ENCODE results near the gene ZSCAN9.

Gene ZSCAN9

DNA sequence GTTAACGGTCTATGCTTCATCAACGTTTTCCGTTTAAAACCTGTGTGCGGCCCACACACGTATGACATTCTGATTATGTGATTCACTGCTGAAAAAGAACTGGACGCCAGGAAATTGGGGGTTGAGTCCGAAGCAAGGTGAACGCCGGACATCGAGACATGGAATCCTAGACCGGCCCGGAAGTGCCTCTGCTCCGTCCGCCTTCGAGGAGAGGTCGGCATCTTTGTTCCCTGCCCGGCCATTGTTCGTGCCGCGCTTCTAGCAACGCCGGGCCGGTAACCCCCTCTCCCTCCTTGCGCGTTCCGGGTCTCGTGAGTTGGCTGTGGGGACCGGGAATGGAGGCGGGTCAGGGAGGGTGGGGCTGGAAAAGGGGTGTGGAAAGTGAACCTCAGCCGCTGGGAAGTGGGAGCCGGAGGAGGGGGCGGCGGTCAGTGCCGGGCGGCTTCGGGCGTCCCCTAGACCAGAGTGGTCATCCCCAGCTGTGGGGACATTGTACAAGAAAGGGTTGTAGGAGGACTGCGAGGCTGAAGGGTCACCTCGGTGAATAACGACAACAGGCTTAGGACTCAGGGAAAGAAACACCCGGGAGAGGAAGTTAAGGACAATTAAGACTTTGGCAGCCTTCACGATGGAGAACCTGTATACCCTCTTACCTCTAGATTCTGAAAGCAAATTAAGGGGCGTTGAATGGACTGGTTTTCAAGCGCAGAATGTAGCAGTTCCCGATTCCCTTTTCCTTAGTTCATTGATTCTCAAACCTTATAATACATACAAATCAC is at the start of gene ZSCAN9:
Gene ZSCAN9 (plus strand): TSS at position 220 of the 779 bp plus-strand sequence. CDS start 1,810 bp downstream, outside the sequence.
- H3K9me2 ChIP-seq (replicated peaks; ENCODE audit: insufficient read depth, low read length), result no peaks in the 10 kb centered on the region
- H3K27me3 ChIP-seq (ENCODE audit: low read length), result no peaks in the 10 kb centered on the region
- no peak for TF ChIP-seq EZH2phosphoT487 (conservative IDR thresholded peaks at IDR 0.05; ENCODE audit: low read length)
- TF ChIP-seq, protein P1, sequence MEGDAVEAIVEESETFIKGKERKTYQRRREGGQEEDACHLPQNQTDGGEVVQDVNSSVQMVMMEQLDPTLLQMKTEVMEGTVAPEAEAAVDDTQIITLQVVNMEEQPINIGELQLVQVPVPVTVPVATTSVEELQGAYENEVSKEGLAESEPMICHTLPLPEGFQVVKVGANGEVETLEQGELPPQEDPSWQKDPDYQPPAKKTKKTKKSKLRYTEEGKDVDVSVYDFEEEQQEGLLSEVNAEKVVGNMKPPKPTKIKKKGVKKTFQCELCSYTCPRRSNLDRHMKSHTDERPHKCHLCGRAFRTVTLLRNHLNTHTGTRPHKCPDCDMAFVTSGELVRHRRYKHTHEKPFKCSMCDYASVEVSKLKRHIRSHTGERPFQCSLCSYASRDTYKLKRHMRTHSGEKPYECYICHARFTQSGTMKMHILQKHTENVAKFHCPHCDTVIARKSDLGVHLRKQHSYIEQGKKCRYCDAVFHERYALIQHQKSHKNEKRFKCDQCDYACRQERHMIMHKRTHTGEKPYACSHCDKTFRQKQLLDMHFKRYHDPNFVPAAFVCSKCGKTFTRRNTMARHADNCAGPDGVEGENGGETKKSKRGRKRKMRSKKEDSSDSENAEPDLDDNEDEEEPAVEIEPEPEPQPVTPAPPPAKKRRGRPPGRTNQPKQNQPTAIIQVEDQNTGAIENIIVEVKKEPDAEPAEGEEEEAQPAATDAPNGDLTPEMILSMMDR (IDR thresholded peaks at IDR 0.05; ENCODE audit: insufficient read depth, low read length, poor library complexity, severe bottlenecking), result no peak
- no peaks in the 10 kb centered on the region for H4K20me1 ChIP-seq (ENCODE audit: low read depth, low read length)
- peaks cover 8% of the 10 kb centered on the region; the same call in 1 of the 2 replicates for H3F3A ChIP-seq (ENCODE audit: insufficient read depth)
- H3K4me3 ChIP-seq (ENCODE audit: insufficient read depth, low read length, poor library complexity, severe bottlenecking), result peak within 1 kb of the TSS; percentile 79
- no peaks in the 10 kb centered on the region for H3K9me3 ChIP-seq (ENCODE audit: insufficient read depth, low read length)
- peaks cover 4% of the 10 kb centered on the region for H3K36me3 ChIP-seq (ENCODE audit: low read length)
- peak within 1 kb of the TSS; percentile 72 for H3K4me2 ChIP-seq (ENCODE audit: low read depth, low read length, poor library complexity, severe bottlenecking)
- H3K9ac ChIP-seq (ENCODE audit: low read length), result peak within 1 kb of the TSS; percentile 70
- H2AFZ ChIP-seq (ENCODE audit: low read depth, low read length, severe bottlenecking), result peak within 1 kb of the TSS; percentile 93
- H3K27ac ChIP-seq (ENCODE audit: low read depth, low read length), result no peak within 1 kb of the TSS
- peaks cover 10% of the 10 kb centered on the region for H3K79me2 ChIP-seq (ENCODE audit: insufficient read depth, low read length)

GRCh38 chr6:28176373-28176772 is 48.7 kb upstream of the ZSCAN9 start:
- H3K9me3 ChIP-seq (ENCODE audit: insufficient read depth, low read length), result no peaks in the 10 kb centered on the region
- no peak for TF ChIP-seq EZH2phosphoT487 (conservative IDR thresholded peaks at IDR 0.05; ENCODE audit: low read length)
- TF ChIP-seq, protein P1 (IDR thresholded peaks at IDR 0.05; ENCODE audit: insufficient read depth, low read length, poor library complexity, severe bottlenecking), result no peak
- no peak overlapping the region for H3K4me3 ChIP-seq (ENCODE audit: insufficient read depth, low read length, poor library complexity, severe bottlenecking)
- no peaks in the 10 kb centered on the region for H3F3A ChIP-seq (ENCODE audit: insufficient read depth)
- no peaks in the 10 kb centered on the region for H3K27me3 ChIP-seq (ENCODE audit: low read length)
- H2AFZ ChIP-seq (ENCODE audit: low read depth, low read length, severe bottlenecking), result no peak overlapping the region
- no peaks in the 10 kb centered on the region for H3K79me2 ChIP-seq (ENCODE audit: insufficient read depth, low read length)
- H3K36me3 ChIP-seq (ENCODE audit: low read length), result no peaks in the 10 kb centered on the region
- no peak overlapping the region for H3K9ac ChIP-seq (ENCODE audit: low read length)
- H3K4me2 ChIP-seq (ENCODE audit: low read depth, low read length, poor library complexity, severe bottlenecking), result no peak overlapping the region
- H4K20me1 ChIP-seq (ENCODE audit: low read depth, low read length), result no peaks in the 10 kb centered on the region
- no peaks in the 10 kb centered on the region for H3K9me2 ChIP-seq (replicated peaks; ENCODE audit: insufficient read depth, low read length)
- H3K27ac ChIP-seq (ENCODE audit: low read depth, low read length), result no peak overlapping the region

- Histone ChIP-seq H3K4me3 (ENCODE audit: insufficient read depth, low read length, poor library complexity, severe bottlenecking) (no peak overlapping the region), H3F3A (ENCODE audit: insufficient read depth) (no peaks in the 10 kb centered on the region), H3K27me3 (ENCODE audit: low read length) (no peaks in the 10 kb centered on the region), H3K27ac (ENCODE audit: low read depth, low read length) (no peak overlapping the region), H4K20me1 (ENCODE audit: low read depth, low read length) (no peaks in the 10 kb centered on the region), H3K79me2 (ENCODE audit: insufficient read depth, low read length) (no peaks in the 10 kb centered on the region), H2AFZ (ENCODE audit: low read depth, low read length, severe bottlenecking) (no peak overlapping the region), H3K36me3 (ENCODE audit: low read length) (no peaks in the 10 kb centered on the region), H3K9ac (ENCODE audit: low read length) (no peak overlapping the region), H3K4me2 (ENCODE audit: low read depth, low read length, poor library complexity, severe bottlenecking) (no peak overlapping the region), H3K9me2 (replicated peaks; ENCODE audit: insufficient read depth, low read length) (no peaks in the 10 kb centered on the region), H3K9me3 (ENCODE audit: insufficient read depth, low read length) (peaks cover 4% of the 10 kb centered on the region; the same call in 1 of the 2 replicates)
- TF ChIP-seq, protein P1 (IDR thresholded peaks at IDR 0.05; ENCODE audit: insufficient read depth, low read length, poor library complexity, severe bottlenecking), result no peak
- TF ChIP-seq EZH2phosphoT487 (conservative IDR thresholded peaks at IDR 0.05; ENCODE audit: low read length), result no peak
These were observed 42.8 kb upstream of the ZSCAN9 start for GRCh38 chr6:28182255-28182654.
